WTC11 (cell line): Measurements from ENCODE around the gene MTA3. TPM values are rescaled to one million over a fixed set of nuclear protein-coding genes. Genes with fewer than 3 reads are reported as not detected.

ENCODE experiments used
- ATAC-seq: fragments of 200-7000 bp; cut with Tn5 transposase; 2 replicates; pipeline ENCODE4 v1.10.0; 2021; ENCODE audit warnings: mild to moderate bottlenecking, moderate library complexity
- CTCF ChIA-PET: fragments of 300-600 bp; sonication (Branson Sonifier 250); formaldehyde crosslinking; loops from one replicate; lab custom pipeline; 2021; ENCODE audit warnings: antibody characterized with exemption; lab: Charles Lee
- POLR2A ChIA-PET: fragments of 350-600 bp; sonication (Branson Sonifier 250); formaldehyde crosslinking; loops from one replicate; lab custom pipeline; 2021; ENCODE audit warnings: antibody characterized with exemption; lab: Charles Lee
- DNase-seq: peaks from one replicate; pipeline ENCODE4 v3.0.0; 2021; ENCODE audit warnings: low spot score
- H3K27ac Mint-ChIP-seq: 2 replicates; pipeline ENCODE4 v1.8.0; 2021; ENCODE audit warnings: mixed read lengths
- H3K27me3 Mint-ChIP-seq: 2 replicates; pipeline ENCODE4 v1.8.0; 2021; ENCODE audit warnings: low read depth, mild to moderate bottlenecking, moderate library complexity, mixed read lengths
- H3K36me3 Mint-ChIP-seq: 2 replicates; pipeline ENCODE4 v1.8.0; 2021; ENCODE audit warnings: mixed read lengths
- H3K4me1 Mint-ChIP-seq: 2 replicates; pipeline ENCODE4 v1.8.0; 2022; ENCODE audit warnings: mixed read lengths
- H3K4me3 Mint-ChIP-seq: 2 replicates; pipeline ENCODE4 v1.8.0; 2021; ENCODE audit warnings: mild to moderate bottlenecking, moderate library complexity, mixed read lengths
- H3K9me3 Mint-ChIP-seq: 2 replicates; pipeline ENCODE4 v1.8.0; 2021; ENCODE audit warnings: mixed read lengths
- ATF6 ChIP-seq: sonication (generic); formaldehyde crosslinking; IDR thresholded peaks from 2 replicates; pipeline ENCODE4 v1.8.1; 2023; ENCODE audit warnings: mild to moderate bottlenecking, missing genetic modification reagents
- CBFB ChIP-seq: sonication (generic); formaldehyde crosslinking; IDR thresholded peaks from 2 replicates; pipeline ENCODE4 v1.8.1; 2022; ENCODE audit warnings: mild to moderate bottlenecking, low read depth, missing genetic modification reagents
- E2F5 ChIP-seq: sonication (generic); formaldehyde crosslinking; IDR thresholded peaks from 2 replicates; pipeline ENCODE4 v1.8.1; 2022; ENCODE audit warnings: mild to moderate bottlenecking, moderate library complexity, missing genetic modification reagents
- IRF2 ChIP-seq: sonication (generic); formaldehyde crosslinking; IDR thresholded peaks from 2 replicates; pipeline ENCODE4 v1.8.0; 2022; ENCODE audit warnings: low read depth, missing genetic modification reagents, borderline replicate concordance
- NFYB ChIP-seq: sonication (generic); formaldehyde crosslinking; conservative IDR thresholded peaks from 2 replicates; pipeline ENCODE4 v1.8.0; 2022; ENCODE audit warnings: low read depth, missing genetic modification reagents
- NR1H2 ChIP-seq: sonication (generic); formaldehyde crosslinking; IDR thresholded peaks from 2 replicates; pipeline ENCODE4 v1.9.0; 2021; ENCODE audit warnings: mild to moderate bottlenecking, moderate library complexity, missing genetic modification reagents
- NR2C2 ChIP-seq: sonication (generic); formaldehyde crosslinking; IDR thresholded peaks from 2 replicates; pipeline ENCODE4 v1.8.0; 2022; ENCODE audit warnings: mild to moderate bottlenecking, missing genetic modification reagents
- TEAD4 ChIP-seq: sonication (generic); formaldehyde crosslinking; IDR thresholded peaks from 2 replicates; pipeline ENCODE4 v1.8.0; 2022; ENCODE audit warnings: mild to moderate bottlenecking, missing genetic modification reagents
- ZNF121 ChIP-seq: sonication (generic); formaldehyde crosslinking; IDR thresholded peaks from 2 replicates; pipeline ENCODE4 v1.8.0; 2023; ENCODE audit warnings: missing genetic modification reagents
- ZNF138 ChIP-seq: sonication (generic); formaldehyde crosslinking; conservative IDR thresholded peaks from 2 replicates; pipeline ENCODE4 v1.8.1; 2022; ENCODE audit warnings: mild to moderate bottlenecking, moderate library complexity, missing genetic modification reagents
- ZNF263 ChIP-seq: sonication (generic); formaldehyde crosslinking; IDR thresholded peaks from 2 replicates; pipeline ENCODE4 v1.8.1; 2022; ENCODE audit warnings: low read depth, mild to moderate bottlenecking, moderate library complexity, missing genetic modification reagents
- ZNF423 ChIP-seq: fragments of 250-450 bp; sonication (Bioruptor Pico); IDR thresholded peaks from 2 replicates; pipeline ENCODE4 v2.1.2; 2022; ENCODE audit warnings: mild to moderate bottlenecking, moderate library complexity
- total RNA-seq: library from RNA; stranded (reverse); gene quantifications from 3 replicates; pipeline ENCODE4 v1.2.3, GENCODE V29; 2021
- TF ChIP-seq, protein P1 (sequence below): sonication (generic); formaldehyde crosslinking; IDR thresholded peaks from 2 replicates; pipeline ENCODE4 v1.8.1; 2022; ENCODE audit warnings: low read depth, missing genetic modification reagents, borderline replicate concordance
- TF ChIP-seq, protein P2 (sequence below): sonication (generic); formaldehyde crosslinking; IDR thresholded peaks from 2 replicates; pipeline ENCODE4 v1.8.0; 2023; ENCODE audit warnings: mild to moderate bottlenecking, missing genetic modification reagents

Gene MTA3
- total RNA-seq, 1 experiment from 2014 or later: 153 TPM

GRCh38 chr2:42519624-42520023, 48.8 kb upstream of the MTA3 start (continued):
- no peak for TF ChIP-seq E2F5 (CRISPR knock-in tag)

GRCh38 chr2:42522035-42522434, 46.4 kb upstream of the MTA3 start:
- Mint-ChIP-seq H3K36me3 (no peaks in the 10 kb centered on the region), H3K9me3 (peaks cover 4% of the 10 kb centered on the region), H3K4me1 (peaks cover 22% of the 10 kb centered on the region), H3K4me3 (no peak overlapping the region), H3K27ac (no peak overlapping the region; the same call in 1 of the 2 replicates), H3K27me3 (no peaks in the 10 kb centered on the region)
- TF ChIP-seq NR2C2 (CRISPR knock-in tag): no peak
- TF ChIP-seq ZNF423 (CRISPR knock-in tag): no peak
- TF ChIP-seq NR1H2 (CRISPR knock-in tag): no peak
- no peak for TF ChIP-seq ZNF263 (CRISPR knock-in tag)
- no peak for TF ChIP-seq ZNF138
- TF ChIP-seq, protein P1, sequence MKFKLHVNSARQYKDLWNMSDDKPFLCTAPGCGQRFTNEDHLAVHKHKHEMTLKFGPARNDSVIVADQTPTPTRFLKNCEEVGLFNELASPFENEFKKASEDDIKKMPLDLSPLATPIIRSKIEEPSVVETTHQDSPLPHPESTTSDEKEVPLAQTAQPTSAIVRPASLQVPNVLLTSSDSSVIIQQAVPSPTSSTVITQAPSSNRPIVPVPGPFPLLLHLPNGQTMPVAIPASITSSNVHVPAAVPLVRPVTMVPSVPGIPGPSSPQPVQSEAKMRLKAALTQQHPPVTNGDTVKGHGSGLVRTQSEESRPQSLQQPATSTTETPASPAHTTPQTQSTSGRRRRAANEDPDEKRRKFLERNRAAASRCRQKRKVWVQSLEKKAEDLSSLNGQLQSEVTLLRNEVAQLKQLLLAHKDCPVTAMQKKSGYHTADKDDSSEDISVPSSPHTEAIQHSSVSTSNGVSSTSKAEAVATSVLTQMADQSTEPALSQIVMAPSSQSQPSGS: no peak
- TF ChIP-seq, protein P2, sequence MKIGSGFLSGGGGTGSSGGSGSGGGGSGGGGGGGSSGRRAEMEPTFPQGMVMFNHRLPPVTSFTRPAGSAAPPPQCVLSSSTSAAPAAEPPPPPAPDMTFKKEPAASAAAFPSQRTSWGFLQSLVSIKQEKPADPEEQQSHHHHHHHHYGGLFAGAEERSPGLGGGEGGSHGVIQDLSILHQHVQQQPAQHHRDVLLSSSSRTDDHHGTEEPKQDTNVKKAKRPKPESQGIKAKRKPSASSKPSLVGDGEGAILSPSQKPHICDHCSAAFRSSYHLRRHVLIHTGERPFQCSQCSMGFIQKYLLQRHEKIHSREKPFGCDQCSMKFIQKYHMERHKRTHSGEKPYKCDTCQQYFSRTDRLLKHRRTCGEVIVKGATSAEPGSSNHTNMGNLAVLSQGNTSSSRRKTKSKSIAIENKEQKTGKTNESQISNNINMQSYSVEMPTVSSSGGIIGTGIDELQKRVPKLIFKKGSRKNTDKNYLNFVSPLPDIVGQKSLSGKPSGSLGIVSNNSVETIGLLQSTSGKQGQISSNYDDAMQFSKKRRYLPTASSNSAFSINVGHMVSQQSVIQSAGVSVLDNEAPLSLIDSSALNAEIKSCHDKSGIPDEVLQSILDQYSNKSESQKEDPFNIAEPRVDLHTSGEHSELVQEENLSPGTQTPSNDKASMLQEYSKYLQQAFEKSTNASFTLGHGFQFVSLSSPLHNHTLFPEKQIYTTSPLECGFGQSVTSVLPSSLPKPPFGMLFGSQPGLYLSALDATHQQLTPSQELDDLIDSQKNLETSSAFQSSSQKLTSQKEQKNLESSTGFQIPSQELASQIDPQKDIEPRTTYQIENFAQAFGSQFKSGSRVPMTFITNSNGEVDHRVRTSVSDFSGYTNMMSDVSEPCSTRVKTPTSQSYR (CRISPR knock-in tag): no peak
- DNase-seq (no peak), ATAC-seq (peak; percentile 65)
- CTCF ChIA-PET: interaction anchor here (0.5 to 2.1 kb wide), 3 partner anchors 8 to 97 kb away, joined by 3 to 7 read pairs (median 3); no protein-coding TSS in a partner anchor
- POLR2A ChIA-PET: interaction anchor here (0.6 kb wide), 1 partner anchor 72 kb away, joined by 3 read pairs; no protein-coding TSS in a partner anchor

DNA sequence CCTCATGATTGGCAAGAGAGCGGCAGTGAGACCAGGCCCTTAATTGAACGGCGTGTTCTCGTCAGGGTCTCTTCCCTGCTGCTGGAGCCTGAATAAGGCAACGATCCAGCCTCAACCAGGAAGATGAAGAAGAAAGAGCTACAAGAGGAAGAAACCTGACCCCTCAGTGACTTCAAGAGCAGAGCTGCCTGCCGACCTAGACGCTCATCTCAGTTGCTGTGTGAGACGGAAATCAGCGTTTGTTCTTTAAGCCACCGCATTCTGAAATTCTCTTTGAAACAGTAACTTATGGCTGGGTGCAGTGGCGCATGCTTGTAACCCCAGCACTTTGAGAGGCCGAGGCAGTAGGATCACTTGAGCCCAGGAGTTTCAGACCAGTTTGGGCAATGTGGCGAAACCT, 45.1 kb upstream of the MTA3 start:
- POLR2A ChIA-PET: no interaction called here
- Mint-ChIP-seq H3K36me3 (no peaks in the 10 kb centered on the region), H3K9me3 (peaks cover 8% of the 10 kb centered on the region), H3K4me3 (no peak overlapping the region), H3K4me1 (peaks cover 22% of the 10 kb centered on the region), H3K27me3 (no peaks in the 10 kb centered on the region), H3K27ac (peak overlapping the region; percentile 97)
- TF ChIP-seq ATF6 (CRISPR knock-in tag): no peak
- TF ChIP-seq ZNF263 (CRISPR knock-in tag): no peak
- TF ChIP-seq IRF2 (CRISPR knock-in tag): no peak
- TF ChIP-seq NFYB (CRISPR knock-in tag): no peak
- no peak for TF ChIP-seq E2F5 (CRISPR knock-in tag)
- CTCF ChIA-PET: interaction anchor here (1.2 to 2.1 kb wide), 2 partner anchors 10 to 35 kb away, joined by 3 to 7 read pairs; no protein-coding TSS in a partner anchor
- no peak for DNase-seq
- peak; percentile 67 for ATAC-seq

GRCh38 chr2:42532397-42532796, 36.0 kb upstream of the MTA3 start:
- no peaks in the 10 kb centered on the region for H3K27me3 Mint-ChIP-seq
- no peaks in the 10 kb centered on the region for H3K9me3 Mint-ChIP-seq
- ATAC-seq: no peak
- H3K36me3 Mint-ChIP-seq: no peaks in the 10 kb centered on the region
- H3K4me3 Mint-ChIP-seq: no peak overlapping the region
- H3K4me1 Mint-ChIP-seq: peaks cover 23% of the 10 kb centered on the region
- CTCF ChIA-PET: interaction anchor here (1.6 kb wide), 1 partner anchor 19 kb away, joined by 3 read pairs; no protein-coding TSS in a partner anchor
- POLR2A ChIA-PET: interaction anchor here (0.6 kb wide), 1 partner anchor 740 kb away, joined by 4 read pairs; no protein-coding TSS in a partner anchor
- DNase-seq: no peak
- no peak for TF ChIP-seq TEAD4
- no peak for TF ChIP-seq ZNF121 (CRISPR knock-in tag)
- no peak for TF ChIP-seq CBFB (CRISPR knock-in tag)
- no peak overlapping the region for H3K27ac Mint-ChIP-seq
